ENCODE results near the gene MPV17. TPM values are rescaled to one million over a fixed set of nuclear protein-coding genes. Genes with fewer than 3 reads are reported as not detected.

MPV17 gene
- total RNA-seq, 1 experiment from 2014 or later = 126 TPM

DNA sequence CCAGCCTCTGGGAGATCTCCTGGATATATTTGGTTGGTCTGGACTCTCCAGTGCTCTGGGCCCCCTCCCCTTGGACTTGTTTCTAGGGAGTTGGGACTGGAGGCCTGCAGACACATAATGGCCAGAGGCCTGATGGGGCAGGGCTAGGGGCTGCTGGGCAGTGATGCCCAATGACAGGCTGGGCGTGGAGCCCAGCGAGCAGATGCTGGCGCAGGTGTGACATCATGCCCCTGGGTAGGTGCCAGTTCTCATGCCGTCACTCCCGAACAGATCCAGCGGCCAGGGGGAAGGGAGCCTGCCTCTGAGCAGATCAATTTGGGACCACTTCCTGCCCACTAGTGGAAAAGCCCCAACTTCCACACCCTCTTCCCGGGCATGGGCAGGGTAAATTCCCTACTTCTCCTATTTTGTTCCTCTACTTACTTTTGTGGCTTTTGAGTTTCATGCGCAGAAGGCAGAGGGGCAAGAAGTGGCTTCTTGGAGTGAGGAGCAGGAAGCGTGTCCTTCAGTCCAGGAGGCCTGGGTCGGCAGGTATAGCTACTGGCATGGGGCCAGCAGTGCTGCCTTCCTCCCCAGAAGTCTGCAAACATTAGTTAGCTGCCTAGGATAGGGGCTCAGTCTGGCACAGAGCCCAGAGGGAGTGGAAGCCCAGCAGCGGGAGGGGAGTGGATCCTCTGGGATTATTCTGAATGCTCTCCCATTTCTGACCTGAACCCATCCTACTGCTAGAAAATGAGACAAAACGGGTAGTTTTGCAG lies 6.1 kb downstream of the MPV17 start:
- peaks cover 15% of the 10 kb centered on the region for H3K4me1 ChIP-seq (ENCODE audit: low read length)
- no peaks in the 10 kb centered on the region for H3K27me3 ChIP-seq (ENCODE audit: low read length)

GRCh38 chr2:27315122-27315521 lies 7.8 kb downstream of the MPV17 start:
- no peak overlapping the region for H2AFZ ChIP-seq (ENCODE audit: low read length)
- DNase-seq = no peak
- no peak overlapping the region for H3K4me2 ChIP-seq (ENCODE audit: low read depth, low read length, poor library complexity, severe bottlenecking)
- no peak overlapping the region for H3K4me3 ChIP-seq (ENCODE audit: low read length)
- H3K27me3 ChIP-seq (ENCODE audit: low read length) = no peaks in the 10 kb centered on the region
- peaks cover 7% of the 10 kb centered on the region for H3K4me1 ChIP-seq (ENCODE audit: low read length)
- no peaks in the 10 kb centered on the region for H3K9me3 ChIP-seq (ENCODE audit: low read length)
- no peak overlapping the region for H3K27ac ChIP-seq (ENCODE audit: low read length)
- H4K20me1 ChIP-seq (ENCODE audit: insufficient read depth, low read depth, low read length) = no peaks in the 10 kb centered on the region
- H3K79me2 ChIP-seq (ENCODE audit: low read length) = no peaks in the 10 kb centered on the region
- H3K9me2 ChIP-seq (replicated peaks; ENCODE audit: insufficient read depth, low read length) = no peaks in the 10 kb centered on the region
- no peak overlapping the region for H3K9ac ChIP-seq (ENCODE audit: low read length)
- no peaks in the 10 kb centered on the region for H3K36me3 ChIP-seq (ENCODE audit: insufficient read depth, low read length)

More for the DNA sequence above, 6.1 kb downstream of the MPV17 start:
- Histone ChIP-seq H3K9me3 (ENCODE audit: low read length) (no peaks in the 10 kb centered on the region), H3K27ac (ENCODE audit: low read length) (no peak overlapping the region), H3K4me2 (ENCODE audit: low read depth, low read length, poor library complexity, severe bottlenecking) (no peak overlapping the region), H4K20me1 (ENCODE audit: insufficient read depth, low read depth, low read length) (no peaks in the 10 kb centered on the region), H3K79me2 (ENCODE audit: low read length) (peaks cover 13% of the 10 kb centered on the region), H3K36me3 (ENCODE audit: insufficient read depth, low read length) (no peaks in the 10 kb centered on the region), H2AFZ (ENCODE audit: low read length) (no peak overlapping the region), H3K9ac (ENCODE audit: low read length) (no peak overlapping the region), H3K9me2 (replicated peaks; ENCODE audit: insufficient read depth, low read length) (no peaks in the 10 kb centered on the region), H3K4me3 (ENCODE audit: low read length) (no peak overlapping the region)
- DNase-seq = no peak

GRCh38 chr2:27314709-27315108 lies 8.2 kb downstream of the MPV17 start:
- H3K9me3 ChIP-seq (ENCODE audit: low read length) = no peaks in the 10 kb centered on the region
- H3K4me1 ChIP-seq (ENCODE audit: low read length) = peaks cover 7% of the 10 kb centered on the region
- H3K27ac ChIP-seq (ENCODE audit: low read length) = no peak overlapping the region
- no peak overlapping the region for H3K4me3 ChIP-seq (ENCODE audit: low read length)
- no peaks in the 10 kb centered on the region for H3K27me3 ChIP-seq (ENCODE audit: low read length)
- no peaks in the 10 kb centered on the region for H3K79me2 ChIP-seq (ENCODE audit: low read length)
- no peak overlapping the region for H3K4me2 ChIP-seq (ENCODE audit: low read depth, low read length, poor library complexity, severe bottlenecking)
- DNase-seq = no peak
- no peaks in the 10 kb centered on the region for H3K9me2 ChIP-seq (replicated peaks; ENCODE audit: insufficient read depth, low read length)
- no peaks in the 10 kb centered on the region for H3K36me3 ChIP-seq (ENCODE audit: insufficient read depth, low read length)
- H3K9ac ChIP-seq (ENCODE audit: low read length) = no peak overlapping the region
- no peaks in the 10 kb centered on the region for H4K20me1 ChIP-seq (ENCODE audit: insufficient read depth, low read depth, low read length)
- no peak overlapping the region for H2AFZ ChIP-seq (ENCODE audit: low read length)

- Histone ChIP-seq H3K27me3 (ENCODE audit: low read length) (no peaks in the 10 kb centered on the region), H3K36me3 (ENCODE audit: insufficient read depth, low read length) (no peaks in the 10 kb centered on the region), H3K4me3 (ENCODE audit: low read length) (no peak overlapping the region), H3K4me2 (ENCODE audit: low read depth, low read length, poor library complexity, severe bottlenecking) (no peak overlapping the region), H3K4me1 (ENCODE audit: low read length) (peaks cover 7% of the 10 kb centered on the region), H2AFZ (ENCODE audit: low read length) (no peak overlapping the region), H3K9ac (ENCODE audit: low read length) (no peak overlapping the region), H4K20me1 (ENCODE audit: insufficient read depth, low read depth, low read length) (no peaks in the 10 kb centered on the region), H3K79me2 (ENCODE audit: low read length) (no peaks in the 10 kb centered on the region), H3K9me3 (ENCODE audit: low read length) (no peaks in the 10 kb centered on the region), H3K9me2 (replicated peaks; ENCODE audit: insufficient read depth, low read length) (no peaks in the 10 kb centered on the region), H3K27ac (ENCODE audit: low read length) (no peak overlapping the region)
- DNase-seq = no peak
Observed at GRCh38 chr2:27313882-27314645, 8.8 kb downstream of the MPV17 start.

DNA sequence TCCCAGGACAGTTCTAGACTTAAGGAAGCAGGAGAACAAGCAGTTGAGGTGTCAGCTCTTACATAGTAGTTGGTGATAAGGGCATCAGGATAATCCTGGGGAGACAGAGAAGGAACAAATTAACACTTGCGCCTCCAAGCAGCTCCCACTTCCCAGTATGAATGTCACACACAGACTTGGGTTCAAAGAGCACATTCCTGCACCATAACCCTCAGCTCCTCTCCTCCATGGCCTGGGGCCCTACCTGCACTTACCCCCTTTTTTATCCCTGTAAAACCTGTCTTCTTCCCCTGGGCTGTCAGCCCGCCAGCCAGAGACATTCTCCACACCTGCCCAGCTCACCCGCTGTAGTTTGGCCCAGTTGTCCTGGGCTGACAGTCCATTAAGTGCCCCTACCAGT lies 10.7 kb downstream of the MPV17 start:
- Histone ChIP-seq H3K9ac (ENCODE audit: low read length) (no peak overlapping the region), H4K20me1 (ENCODE audit: insufficient read depth, low read depth, low read length) (no peaks in the 10 kb centered on the region), H3K27me3 (ENCODE audit: low read length) (no peaks in the 10 kb centered on the region), H3K27ac (ENCODE audit: low read length) (no peak overlapping the region), H3K9me2 (replicated peaks; ENCODE audit: insufficient read depth, low read length) (no peaks in the 10 kb centered on the region), H3K4me3 (ENCODE audit: low read length) (no peak overlapping the region), H3K79me2 (ENCODE audit: low read length) (no peaks in the 10 kb centered on the region), H3K4me1 (ENCODE audit: low read length) (peaks cover 7% of the 10 kb centered on the region), H3K36me3 (ENCODE audit: insufficient read depth, low read length) (no peaks in the 10 kb centered on the region), H3K4me2 (ENCODE audit: low read depth, low read length, poor library complexity, severe bottlenecking) (no peak overlapping the region), H2AFZ (ENCODE audit: low read length) (no peak overlapping the region), H3K9me3 (ENCODE audit: low read length) (no peaks in the 10 kb centered on the region)
- DNase-seq = no peak

DNA sequence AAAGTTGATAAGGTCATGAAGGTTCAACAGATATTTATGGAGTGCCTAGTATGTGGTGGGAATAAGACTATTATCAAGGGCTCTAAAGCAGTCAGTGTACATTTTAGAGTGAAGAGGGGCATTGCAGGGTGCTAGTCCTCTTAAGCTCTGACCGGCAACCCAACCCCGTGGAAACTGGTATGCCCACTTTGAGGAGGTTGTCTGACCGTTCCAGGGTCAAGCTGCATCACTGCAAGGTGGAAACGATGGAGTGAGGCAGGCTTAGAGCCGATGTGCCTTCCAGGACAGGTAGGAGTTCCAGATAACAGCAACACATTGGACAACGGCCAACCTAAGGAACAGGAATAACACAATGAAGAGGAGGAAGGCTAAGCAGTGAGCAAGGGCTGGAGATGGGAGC lies 13.2 kb downstream of the MPV17 start:
- no peak for DNase-seq
- no peaks in the 10 kb centered on the region for H3K9me2 ChIP-seq (replicated peaks; ENCODE audit: insufficient read depth, low read length)
- no peaks in the 10 kb centered on the region for H3K9me3 ChIP-seq (ENCODE audit: low read length)
- no peaks in the 10 kb centered on the region for H3K79me2 ChIP-seq (ENCODE audit: low read length)
- peaks cover 7% of the 10 kb centered on the region for H3K4me1 ChIP-seq (ENCODE audit: low read length)
- no peaks in the 10 kb centered on the region for H4K20me1 ChIP-seq (ENCODE audit: insufficient read depth, low read depth, low read length)
- no peaks in the 10 kb centered on the region for H3K27me3 ChIP-seq (ENCODE audit: low read length)
- H3K27ac ChIP-seq (ENCODE audit: low read length) = no peak overlapping the region
- no peaks in the 10 kb centered on the region for H3K36me3 ChIP-seq (ENCODE audit: insufficient read depth, low read length)
- no peak overlapping the region for H3K9ac ChIP-seq (ENCODE audit: low read length)
- H3K4me2 ChIP-seq (ENCODE audit: low read depth, low read length, poor library complexity, severe bottlenecking) = no peak overlapping the region
- H3K4me3 ChIP-seq (ENCODE audit: low read length) = no peak overlapping the region
- H2AFZ ChIP-seq (ENCODE audit: low read length) = no peak overlapping the region

- Histone ChIP-seq H2AFZ (ENCODE audit: low read length) (no peak within 1 kb of the TSS), H3K4me2 (ENCODE audit: low read depth, low read length, poor library complexity, severe bottlenecking) (no peak within 1 kb of the TSS), H3K36me3 (ENCODE audit: insufficient read depth, low read length) (no peaks in the 10 kb centered on the region), H3K9me3 (ENCODE audit: low read length) (no peaks in the 10 kb centered on the region), H3K9ac (ENCODE audit: low read length) (no peak within 1 kb of the TSS), H3K4me3 (ENCODE audit: low read length) (no peak within 1 kb of the TSS), H3K9me2 (replicated peaks; ENCODE audit: insufficient read depth, low read length) (no peaks in the 10 kb centered on the region), H4K20me1 (ENCODE audit: insufficient read depth, low read depth, low read length) (no peaks in the 10 kb centered on the region), H3K4me1 (ENCODE audit: low read length) (peaks cover 7% of the 10 kb centered on the region), H3K27me3 (ENCODE audit: low read length) (no peaks in the 10 kb centered on the region), H3K79me2 (ENCODE audit: low read length) (no peaks in the 10 kb centered on the region), H3K27ac (ENCODE audit: low read length) (no peak within 1 kb of the TSS)
- no peak for DNase-seq
Observed at GRCh38 chr2:27308359-27308881, 14.5 kb downstream of the MPV17 start, which contains the start of gene UCN. Gene UCN, minus strand, starts transcription at chr2:27308445. Its CDS starts 550 bp downstream, at chr2:27307895.

Data from Karpas-422 (cell line).